Measurements from ENCODE around the gene S100A1.

Gene S100A1

DNA sequence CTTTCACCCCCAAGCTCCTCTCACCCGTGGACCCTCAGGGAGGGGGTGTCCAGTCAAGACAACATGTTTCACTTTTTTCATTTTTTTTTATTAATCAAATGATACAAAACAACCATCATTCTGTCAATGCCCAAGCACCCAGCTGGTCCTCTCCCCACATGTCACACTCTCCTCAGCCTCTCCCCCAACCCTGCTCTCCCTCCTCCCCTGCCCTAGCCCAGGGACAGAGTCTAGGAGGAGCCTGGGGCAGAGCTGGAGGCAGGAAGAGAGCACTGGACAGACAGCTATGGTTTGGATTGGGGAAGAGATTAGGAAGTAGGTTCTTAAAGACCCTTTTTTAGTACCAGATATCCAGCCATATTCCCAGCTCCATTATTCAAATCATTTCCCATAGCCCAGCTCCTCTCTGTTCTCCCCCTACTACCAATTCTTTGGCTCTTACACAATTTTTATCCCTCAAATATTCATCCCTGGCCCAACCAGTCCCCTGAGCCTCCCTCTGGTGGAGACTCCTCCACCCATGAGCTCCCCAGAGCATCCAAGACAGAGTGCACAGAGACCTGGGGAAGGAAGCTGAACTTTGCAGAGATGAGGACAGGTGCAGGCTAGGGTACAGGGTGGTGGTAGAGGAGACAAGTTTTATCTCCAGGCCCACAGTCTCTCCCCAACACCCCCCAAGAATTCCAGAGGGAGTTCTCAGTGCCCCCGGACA, 13.9 kb upstream of the S100A1 start:
- no peak overlapping the region for H3K4me3 ChIP-seq (replicated peaks; ENCODE audit: low read depth, low read length)
- no peak for DNase-seq (ENCODE audit: extremely low read depth, low read depth)
- TF ChIP-seq, protein P1, sequence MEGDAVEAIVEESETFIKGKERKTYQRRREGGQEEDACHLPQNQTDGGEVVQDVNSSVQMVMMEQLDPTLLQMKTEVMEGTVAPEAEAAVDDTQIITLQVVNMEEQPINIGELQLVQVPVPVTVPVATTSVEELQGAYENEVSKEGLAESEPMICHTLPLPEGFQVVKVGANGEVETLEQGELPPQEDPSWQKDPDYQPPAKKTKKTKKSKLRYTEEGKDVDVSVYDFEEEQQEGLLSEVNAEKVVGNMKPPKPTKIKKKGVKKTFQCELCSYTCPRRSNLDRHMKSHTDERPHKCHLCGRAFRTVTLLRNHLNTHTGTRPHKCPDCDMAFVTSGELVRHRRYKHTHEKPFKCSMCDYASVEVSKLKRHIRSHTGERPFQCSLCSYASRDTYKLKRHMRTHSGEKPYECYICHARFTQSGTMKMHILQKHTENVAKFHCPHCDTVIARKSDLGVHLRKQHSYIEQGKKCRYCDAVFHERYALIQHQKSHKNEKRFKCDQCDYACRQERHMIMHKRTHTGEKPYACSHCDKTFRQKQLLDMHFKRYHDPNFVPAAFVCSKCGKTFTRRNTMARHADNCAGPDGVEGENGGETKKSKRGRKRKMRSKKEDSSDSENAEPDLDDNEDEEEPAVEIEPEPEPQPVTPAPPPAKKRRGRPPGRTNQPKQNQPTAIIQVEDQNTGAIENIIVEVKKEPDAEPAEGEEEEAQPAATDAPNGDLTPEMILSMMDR (IDR thresholded peaks at IDR 0.05; ENCODE audit: low read depth, low read length, missing control alignments), result no peak

DNA sequence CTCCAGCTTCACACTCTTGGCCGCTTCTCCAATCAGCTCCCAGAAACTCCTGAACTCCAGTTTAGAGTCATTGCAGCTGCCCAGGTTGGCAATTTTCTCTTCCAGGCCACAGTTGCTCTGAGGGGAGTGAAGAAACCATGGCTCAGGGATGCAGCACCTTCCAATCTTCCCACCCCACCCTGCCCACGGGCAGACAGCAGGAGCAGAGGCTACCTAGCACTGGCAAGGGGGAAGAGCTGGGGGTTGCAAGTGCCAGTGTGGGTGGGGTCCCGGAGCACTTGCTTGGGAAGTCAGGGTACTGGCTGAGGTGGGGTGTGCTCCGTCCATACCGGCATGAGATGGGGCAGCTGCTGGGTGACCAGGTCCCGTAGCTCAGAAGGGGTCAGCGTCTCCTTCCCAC, 13.3 kb upstream of the S100A1 start:
- TF ChIP-seq, protein P1 (IDR thresholded peaks at IDR 0.05; ENCODE audit: low read depth, low read length, missing control alignments), result no peak
- no peak for DNase-seq (ENCODE audit: extremely low read depth, low read depth)
- H3K4me3 ChIP-seq (replicated peaks; ENCODE audit: low read depth, low read length), result no peak overlapping the region

DNA sequence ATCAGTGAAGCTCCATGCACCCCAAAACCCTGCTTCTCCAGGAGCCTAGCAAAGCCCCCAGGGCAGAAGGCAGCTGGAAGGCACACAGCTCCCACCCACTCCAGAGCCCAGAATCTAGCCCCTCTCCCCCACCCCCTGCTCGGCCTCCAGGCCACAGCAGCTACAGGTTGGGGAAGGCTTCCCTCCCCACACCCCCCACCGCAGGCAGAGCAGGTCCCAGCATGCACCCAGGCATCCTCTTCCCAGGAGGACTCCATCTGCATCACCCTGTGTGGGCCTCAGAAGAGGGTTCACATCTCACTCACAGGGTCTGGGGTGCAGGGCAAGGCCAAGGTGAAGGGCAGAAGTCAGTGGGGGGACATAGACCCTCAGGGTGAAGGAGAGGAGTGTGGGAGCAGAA, 12.8 kb upstream of the S100A1 start:
- no peak overlapping the region for H3K4me3 ChIP-seq (replicated peaks; ENCODE audit: low read depth, low read length)
- DNase-seq (ENCODE audit: extremely low read depth, low read depth), result no peak
- TF ChIP-seq, protein P1 (IDR thresholded peaks at IDR 0.05; ENCODE audit: low read depth, low read length, missing control alignments), result no peak

DNA sequence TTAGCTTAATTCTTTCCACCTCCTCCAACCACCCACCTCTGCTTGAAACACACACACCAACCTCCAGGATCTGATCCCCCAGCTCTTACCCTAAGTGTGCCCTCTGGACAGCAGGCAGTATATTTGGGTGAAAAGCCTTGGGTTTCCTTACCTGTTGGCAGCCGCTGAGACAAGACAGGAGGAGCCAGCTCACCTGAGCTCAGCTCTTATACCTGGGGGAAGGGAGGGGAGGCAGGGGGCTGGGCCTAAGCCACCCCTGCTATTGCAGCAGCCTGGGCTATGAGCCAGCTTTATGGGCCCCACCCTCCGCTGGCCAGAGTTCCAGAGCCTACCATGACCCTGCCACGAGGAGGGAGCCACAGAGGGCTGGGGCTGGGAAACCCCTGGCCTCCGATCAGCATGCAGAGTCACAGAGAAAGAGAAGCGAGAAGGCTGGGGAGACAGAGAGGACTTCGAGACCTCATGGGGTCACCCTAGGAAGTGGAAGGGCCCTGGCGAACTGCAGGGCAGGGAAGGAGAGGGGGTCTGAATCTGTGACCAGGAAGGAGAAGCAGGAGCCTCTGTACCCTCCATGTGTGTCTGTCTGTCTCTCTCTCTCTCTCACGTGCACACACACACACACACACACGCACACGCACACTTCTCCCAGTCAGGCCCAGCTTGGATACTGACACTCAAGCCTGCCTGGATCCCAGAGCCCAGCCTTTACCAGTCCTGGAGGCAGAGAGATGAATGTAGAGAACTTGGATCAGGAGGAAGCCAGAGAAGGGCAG, 11.9 kb upstream of the S100A1 start, which contains the start of gene S100A14:
TSS of gene S100A14 (minus strand) at position 182 of the 773 bp plus-strand sequence. CDS start 467 bp downstream, outside the sequence.
- H3K4me3 ChIP-seq (replicated peaks; ENCODE audit: low read depth, low read length), result no peak within 1 kb of the TSS
- DNase-seq (ENCODE audit: extremely low read depth, low read depth), result no peak
- TF ChIP-seq, protein P1 (IDR thresholded peaks at IDR 0.05; ENCODE audit: low read depth, low read length, missing control alignments), result no peak

DNA sequence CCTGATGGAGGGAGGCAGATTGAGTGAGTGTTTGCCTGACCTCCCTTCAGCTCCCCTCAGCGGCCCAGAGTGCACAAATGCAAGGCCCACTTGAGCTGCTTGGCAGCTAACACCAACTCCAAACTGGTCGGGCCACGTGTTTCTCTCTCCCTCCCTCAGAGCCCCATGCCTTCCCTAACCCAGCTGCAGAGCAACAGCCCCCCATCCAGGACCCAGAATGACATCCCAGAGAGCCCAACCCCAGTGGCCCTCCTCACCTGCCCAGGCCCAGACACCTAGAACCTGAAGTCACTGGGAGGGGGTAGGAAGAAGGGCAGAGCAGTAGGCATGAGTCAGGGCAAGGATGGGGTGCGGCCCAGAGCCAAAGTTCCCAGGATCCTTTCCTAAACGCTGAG, 11.3 kb upstream of the S100A1 start:
- H3K4me3 ChIP-seq (replicated peaks; ENCODE audit: low read depth, low read length), result no peak overlapping the region
- TF ChIP-seq, protein P1 (IDR thresholded peaks at IDR 0.05; ENCODE audit: low read depth, low read length, missing control alignments), result no peak
- no peak for DNase-seq (ENCODE audit: extremely low read depth, low read depth)

DNA sequence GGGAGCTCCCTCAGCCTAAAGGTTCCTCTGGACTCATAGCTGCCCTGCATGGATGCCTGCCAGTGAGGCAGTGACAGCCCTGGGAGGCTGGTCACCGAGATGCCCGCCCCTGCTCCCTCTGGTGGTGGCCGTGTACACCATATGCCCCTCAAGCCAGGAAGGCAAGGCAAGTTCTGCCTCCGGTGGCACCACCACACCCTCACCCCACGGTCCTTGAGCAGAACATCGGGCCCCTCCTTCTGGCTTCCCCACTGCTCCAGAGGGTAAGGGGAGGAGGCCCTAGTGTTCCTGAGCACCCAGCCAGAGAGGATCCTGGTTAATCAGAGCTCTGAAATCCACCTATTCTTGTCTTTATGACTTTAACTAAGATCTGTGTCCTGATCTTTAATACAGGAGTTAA, 10.6 kb upstream of the S100A1 start:
- TF ChIP-seq, protein P1 (IDR thresholded peaks at IDR 0.05; ENCODE audit: low read depth, low read length, missing control alignments), result peak; percentile 67
- no peak overlapping the region for H3K4me3 ChIP-seq (replicated peaks; ENCODE audit: low read depth, low read length)
- DNase-seq (ENCODE audit: extremely low read depth, low read depth), result no peak
